Stimulated activated CD4-positive, alpha-beta T cell treated with anti-CD3 and anti-CD28 coated beads, TNF-alpha, amount 100 ng/mL, for 4 hours (primary cell): ENCODE results near the gene FEV.

Experiments used
- DNase-seq, 3 experiments: peaks; one replicate each; pipeline ENCODE4 v3.0.0-alpha.2; 2020; ENCODE audit warnings: low read depth in 3 of 3

FEV gene

GRCh38 chr2:218979846-218980734 lies 4.9 kb downstream of the FEV start:
- peak; percentile 68 to 76 (median 71) for DNase-seq

GRCh38 chr2:218975060-218975777 lies 9.8 kb downstream of the FEV start:
- DNase-seq = no peak

GRCh38 chr2:218970894-218971293 lies 14.1 kb downstream of the FEV start:
- DNase-seq = no peak

GRCh38 chr2:218964041-218964771 lies 20.8 kb downstream of the FEV start:
- no peak for DNase-seq

- DNase-seq = no peak
These were observed 21.4 kb downstream of the FEV start for GRCh38 chr2:218963601-218964000.

- peak in 1 of 3 experiments; percentile 26 for DNase-seq
These were observed 22.0 kb downstream of the FEV start for GRCh38 chr2:218962859-218963492.

- DNase-seq = no peak
These were observed 23.1 kb downstream of the FEV start for GRCh38 chr2:218961651-218962570.

GRCh38 chr2:218961229-218961628 lies 23.8 kb downstream of the FEV start:
- no peak for DNase-seq

GRCh38 chr2:218960309-218961165 lies 24.4 kb downstream of the FEV start:
- no peak for DNase-seq

- DNase-seq = no peak
These were observed 25.1 kb downstream of the FEV start for GRCh38 chr2:218959761-218960308.

GRCh38 chr2:218959141-218959731 lies 25.7 kb downstream of the FEV start, which contains the start of gene CDK5R2:
CDK5R2 (plus strand) TSS chr2:218959666; CDS start chr2:218959821, 155 bp downstream.
- DNase-seq = peak; percentile 16 to 33 (median 21)

GRCh38 chr2:218958276-218958675 lies 26.7 kb downstream of the FEV start:
- no peak for DNase-seq

GRCh38 chr2:218957671-218958070 lies 27.3 kb downstream of the FEV start:
- no peak for DNase-seq

GRCh38 chr2:218956039-218956438 lies 28.9 kb downstream of the FEV start:
- no peak for DNase-seq

GRCh38 chr2:218954541-218955300 lies 30.3 kb downstream of the FEV start:
- DNase-seq = no peak

- DNase-seq = no peak
These were observed 31.5 kb downstream of the FEV start for GRCh38 chr2:218953366-218953954.

GRCh38 chr2:218952160-218952559 lies 32.8 kb downstream of the FEV start:
- DNase-seq = no peak

- DNase-seq = no peak
These were observed 38.4 kb downstream of the FEV start for GRCh38 chr2:218946621-218947020.
